HuH-7.5 (cell line): Measurements from ENCODE around the gene HAL.

Experiments
- DNase-seq: peaks from one replicate; pipeline ENCODE4 v3.0.0; 2011; ENCODE audit warnings: low spot score

HAL gene

GRCh38 chr12:96014943-96015599 lies 18.9 kb upstream of the HAL start:
- no peak for DNase-seq

GRCh38 chr12:96007729-96008128 lies 11.6 kb upstream of the HAL start:
- DNase-seq, result no peak

- no peak for DNase-seq
Measured at GRCh38 chr12:96006727-96007126, 10.6 kb upstream of the HAL start.

GRCh38 chr12:96000858-96001257 lies 4.7 kb upstream of the HAL start:
- no peak for DNase-seq

GRCh38 chr12:95999484-95999883 lies 3.3 kb upstream of the HAL start:
- no peak for DNase-seq

GRCh38 chr12:95998611-95999286 lies 2.6 kb upstream of the HAL start:
- DNase-seq, result peak; percentile 43

- DNase-seq, result no peak
Measured at GRCh38 chr12:95997911-95998510, 1.9 kb upstream of the HAL start.

GRCh38 chr12:95997276-95997675 lies 1.1 kb upstream of the HAL start:
- no peak for DNase-seq

GRCh38 chr12:95995238-95996031 lies 709 bp downstream of the HAL start:
- peak; percentile 30 for DNase-seq

GRCh38 chr12:95994476-95994875 lies 1.7 kb downstream of the HAL start:
- DNase-seq, result no peak

GRCh38 chr12:95993907-95994306 lies 2.2 kb downstream of the HAL start:
- DNase-seq, result no peak

- no peak for DNase-seq
Measured at GRCh38 chr12:95990136-95990535, 6.0 kb downstream of the HAL start.

GRCh38 chr12:95989504-95990123 lies 6.5 kb downstream of the HAL start:
- no peak for DNase-seq

GRCh38 chr12:95988506-95989275 lies 7.5 kb downstream of the HAL start:
- no peak for DNase-seq

- DNase-seq, result no peak
Measured at GRCh38 chr12:95986635-95987570, 9.2 kb downstream of the HAL start.

- DNase-seq, result no peak
Measured at GRCh38 chr12:95984682-95985081, 11.5 kb downstream of the HAL start.

- no peak for DNase-seq
Measured at GRCh38 chr12:95982602-95983001, 13.5 kb downstream of the HAL start.

GRCh38 chr12:95980437-95980836 lies 15.7 kb downstream of the HAL start:
- no peak for DNase-seq

- DNase-seq, result no peak
Measured at GRCh38 chr12:95978774-95979173, 17.4 kb downstream of the HAL start.

- DNase-seq, result no peak
Measured at GRCh38 chr12:95978351-95978750, 17.8 kb downstream of the HAL start.
